B cell (primary cell): Measurements from ENCODE around the gene ADAMTS12. TPM values are rescaled to one million over a fixed set of nuclear protein-coding genes. Genes with fewer than 3 reads are reported as not detected.

ENCODE experiments used
- ATAC-seq: fragments of 200-7000 bp; cut with Tn5 transposase; one replicate; pipeline ENCODE4 v1.10.0; 2021; ENCODE audit warnings: low read depth, mild to moderate bottlenecking, moderate number of reproducible peaks, moderate library complexity
- CTCF ChIA-PET: fragments of 350-600 bp; sonication (Branson Sonifier 250); formaldehyde crosslinking; loops from one replicate; lab custom pipeline; 2021; ENCODE audit warnings: antibody characterized with exemption, inconsistent platforms; lab: Charles Lee
- POLR2A ChIA-PET: fragments of 350-600 bp; sonication (Branson Sonifier 250); formaldehyde crosslinking; loops from one replicate; lab custom pipeline; 2021; ENCODE audit warnings: antibody characterized with exemption; lab: Charles Lee
- DNase-seq: peaks from one replicate; pipeline ENCODE4 v3.0.0; 2013
- H2AFZ ChIP-seq: 2 replicates; pipeline ENCODE4 v1.6.1; 2012; ENCODE audit warnings: mild to moderate bottlenecking, low read depth, low read length; ENCODE audit not compliant: insufficient read depth, poor library complexity, severe bottlenecking
- H3K27ac ChIP-seq, 2 donors: 1 replicate in 1 of 2; 2 replicates in 1 of 2; pipeline ENCODE4 v1.5.1; 2012 to 2013; ENCODE audit warnings: low read length in 2 of 2, mild to moderate bottlenecking in 2 of 2, moderate library complexity in 1 of 2
- H3K27me3 ChIP-seq, 4 experiments: fragments of 200-600 bp in 1 of 4; sonication (generic) in 1 of 4; replicated peaks in 1 of 4; 1 replicate in 2 of 4; 2 replicates in 2 of 4; pipeline versions ENCODE4 v1.6.1 to v1.7.0; 2013 to 2016; ENCODE audit warnings: low read length in 3 of 4, mild to moderate bottlenecking in 2 of 4, mixed read lengths in 1 of 4, moderate library complexity in 1 of 4; ENCODE audit not compliant: insufficient read depth in 4 of 4, control insufficient read depth in 3 of 4; ENCODE audit errors: control extremely low read depth in 1 of 4
- H3K36me3 ChIP-seq, 2 experiments: replicated peaks in 1 of 2; 1 replicate in 1 of 2; 2 replicates in 1 of 2; pipeline versions ENCODE4 v1.6.1 to v1.7.1; 2013; ENCODE audit warnings: low read length in 1 of 2; ENCODE audit not compliant: insufficient read depth in 2 of 2, control insufficient read depth in 1 of 2; ENCODE audit errors: control extremely low read depth in 1 of 2, extremely low read depth in 1 of 2
- H3K4me1 ChIP-seq, 2 donors: fragments of 200-600 bp in 1 of 2; sonication (generic) in 1 of 2; 1 replicate in 1 of 2; 2 replicates in 1 of 2; pipeline versions ENCODE4 v1.5.1 to v1.6.1; 2013 to 2017; ENCODE audit warnings: low read length in 2 of 2; ENCODE audit not compliant: control insufficient read depth in 2 of 2, insufficient read depth in 2 of 2
- H3K4me2 ChIP-seq: replicated peaks from 2 replicates; pipeline ENCODE3; 2012; ENCODE audit warnings: mild to moderate bottlenecking, low read depth, low read length; ENCODE audit not compliant: poor library complexity, severe bottlenecking
- H3K4me3 ChIP-seq, 5 experiments: fragments of 200-600 bp in 1 of 5; sonication (generic) in 1 of 5; 1 replicate in 3 of 5; 2 replicates in 2 of 5; pipeline versions ENCODE4 v1.5.1 to v1.7.0; 2011 to 2016; ENCODE audit warnings: low read length in 4 of 5, mild to moderate bottlenecking in 4 of 5, low read depth in 2 of 5, control low read depth in 1 of 5, moderate library complexity in 1 of 5; ENCODE audit not compliant: insufficient read depth in 1 of 5; ENCODE audit errors: control extremely low read depth in 1 of 5, extremely low read depth in 1 of 5
- H3K79me2 ChIP-seq: fragments of 200-600 bp; sonication (generic); one replicate; pipeline ENCODE4 v1.6.0; 2016; ENCODE audit warnings: low read length; ENCODE audit not compliant: control insufficient read depth, insufficient read depth
- H3K9ac ChIP-seq: fragments of 200-600 bp; sonication (generic); 2 replicates; pipeline ENCODE4 v1.6.1; 2017; ENCODE audit warnings: mild to moderate bottlenecking, low read length, moderate library complexity
- H3K9me3 ChIP-seq, 3 donors: one replicate each; pipeline versions ENCODE4 v1.6.1 to v1.7.1; 2013; ENCODE audit warnings: low read length in 2 of 3; ENCODE audit not compliant: control insufficient read depth in 2 of 3, insufficient read depth in 1 of 3; ENCODE audit errors: control extremely low read depth in 1 of 3
- H4K20me1 ChIP-seq: 2 replicates; pipeline ENCODE4 v1.6.0; 2012; ENCODE audit warnings: mild to moderate bottlenecking, low read length; ENCODE audit not compliant: insufficient read depth, control insufficient read depth, poor library complexity, severe bottlenecking
- H3K27ac Mint-ChIP-seq: one replicate; pipeline ENCODE4 v1.8.0; 2021; ENCODE audit warnings: mixed read lengths
- H3K27me3 Mint-ChIP-seq: one replicate; pipeline ENCODE4 v1.8.0; 2021; ENCODE audit warnings: mixed read lengths
- H3K4me1 Mint-ChIP-seq: one replicate; pipeline ENCODE4 v1.8.0; 2021; ENCODE audit warnings: mixed read lengths
- H3K4me3 Mint-ChIP-seq: one replicate; pipeline ENCODE4 v1.8.0; 2021; ENCODE audit warnings: mixed read lengths
- H3K9me3 Mint-ChIP-seq: one replicate; pipeline ENCODE4 v1.8.0; 2022; ENCODE audit warnings: mixed read lengths; ENCODE audit not compliant: insufficient read depth
- CTCF ChIP-seq: fragments of 200-600 bp; IDR thresholded peaks from one replicate; pipeline ENCODE4 v1.8.0; 2022; ENCODE audit warnings: antibody characterized with exemption, mild to moderate bottlenecking
- EZH2 ChIP-seq: IDR thresholded peaks from 2 replicates; pipeline ENCODE4 v1.6.1; 2012; ENCODE audit warnings: borderline replicate concordance, low read depth, mild to moderate bottlenecking, moderate library complexity, low read length; ENCODE audit not compliant: insufficient read depth, poor library complexity, severe bottlenecking
- WGBS: methylation state at CpG from one replicate; pipeline ENCODE4 v1.1.5; 2013; ENCODE audit warnings: missing lambda C conversion rate; ENCODE audit not compliant: insufficient coverage; 5-methylcytosine and 5-hydroxymethylcytosine counted together
- intact Hi-C: fragments of 100-400 bp; cut with micrococcal nuclease; formaldehyde crosslinking; loops from one replicate; pipeline ENCODE4 v1.10.0; 2022
- polyA plus RNA-seq: library from polyadenylated mRNA; depleted of rRNA; stranded (reverse); fragments of >200 nt; gene quantifications from 2 replicates; pipeline ENCODE4 v1.2.3, GENCODE V29; 2012
- total RNA-seq, 2 donors: library from RNA; stranded (reverse); fragments of 120-200 nt in 1 of 2; gene quantifications; 1 replicate in 1 of 2; 2 replicates in 1 of 2; pipeline versions ENCODE4 v1.2.3 to v1.2.4, GENCODE V29; 2013 to 2022

The ADAMTS12 gene
- total and polyA plus RNA-seq, 2 donors (not counting 1 experiment from before 2014, with no cell fraction given), result not detected

GRCh38 chr5:33558489-33558888 is 333.3 kb downstream of the ADAMTS12 start:
- intact Hi-C loops, result no loop called here
- Mint-ChIP-seq H3K27me3 (peaks cover 3% of the 10 kb centered on the region), H3K4me1 (no peaks in the 10 kb centered on the region), H3K9me3 (no peaks in the 10 kb centered on the region), H3K4me3 (no peak overlapping the region), H3K27ac (no peak overlapping the region)
- H4K20me1 ChIP-seq, result no peaks in the 10 kb centered on the region
- ATAC-seq (no peak), DNase-seq (no peak)
- ChIA-PET CTCF (no interaction called here), POLR2A (no interaction called here)
- H3K4me2 ChIP-seq, result no peak overlapping the region
- H3K9me3 ChIP-seq, result no peaks in the 10 kb centered on the region
- 80% methylated on average over 1 of the region's 1 CpG for WGBS
- H3K27me3 ChIP-seq, result peaks cover 0 to 2% (median 0%) of the 10 kb centered on the region in 4 experiments
- H3K36me3 ChIP-seq, result no peaks in the 10 kb centered on the region
- H2AFZ ChIP-seq, result no peak overlapping the region
- TF ChIP-seq CTCF (no peak), EZH2 (no peak)
- H3K27ac ChIP-seq, result no peak overlapping the region
- H3K79me2 ChIP-seq, result no peaks in the 10 kb centered on the region
- no peaks in the 10 kb centered on the region for H3K4me1 ChIP-seq
- no peak overlapping the region for H3K9ac ChIP-seq
- H3K4me3 ChIP-seq, result no peak overlapping the region

- Mint-ChIP-seq H3K27me3 (peaks cover 3% of the 10 kb centered on the region), H3K4me3 (no peak overlapping the region), H3K4me1 (no peaks in the 10 kb centered on the region), H3K27ac (no peak overlapping the region), H3K9me3 (no peaks in the 10 kb centered on the region)
- no peaks in the 10 kb centered on the region for H3K4me1 ChIP-seq
- no peak overlapping the region for H3K4me3 ChIP-seq
- ChIA-PET CTCF (no interaction called here), POLR2A (no interaction called here)
- no peak overlapping the region for H3K27ac ChIP-seq
- DNase-seq (no peak), ATAC-seq (no peak)
- intact Hi-C loops, result no loop called here
- H3K36me3 ChIP-seq, result no peaks in the 10 kb centered on the region
- no peaks in the 10 kb centered on the region for H3K79me2 ChIP-seq
- no peaks in the 10 kb centered on the region for H3K27me3 ChIP-seq
- no peaks in the 10 kb centered on the region for H3K9me3 ChIP-seq
- H3K4me2 ChIP-seq, result no peak overlapping the region
- 92% methylated on average over 2 of the region's 3 CpGs for WGBS
- no peak overlapping the region for H2AFZ ChIP-seq
- H4K20me1 ChIP-seq, result no peaks in the 10 kb centered on the region
- no peak for TF ChIP-seq CTCF
- no peak for TF ChIP-seq EZH2
- H3K9ac ChIP-seq, result no peak overlapping the region
Observed at GRCh38 chr5:33557605-33558004, 334.2 kb downstream of the ADAMTS12 start.
